IPS DF 4.7 (cell line): ENCODE measurements around the gene RAB40B.

Experiments used
- DNase-seq: peaks from one replicate; pipeline ENCODE4 v3.0.0-alpha.2; 2013; ENCODE audit warnings: low spot score; ENCODE audit errors: extremely low read depth

Gene RAB40B

DNA sequence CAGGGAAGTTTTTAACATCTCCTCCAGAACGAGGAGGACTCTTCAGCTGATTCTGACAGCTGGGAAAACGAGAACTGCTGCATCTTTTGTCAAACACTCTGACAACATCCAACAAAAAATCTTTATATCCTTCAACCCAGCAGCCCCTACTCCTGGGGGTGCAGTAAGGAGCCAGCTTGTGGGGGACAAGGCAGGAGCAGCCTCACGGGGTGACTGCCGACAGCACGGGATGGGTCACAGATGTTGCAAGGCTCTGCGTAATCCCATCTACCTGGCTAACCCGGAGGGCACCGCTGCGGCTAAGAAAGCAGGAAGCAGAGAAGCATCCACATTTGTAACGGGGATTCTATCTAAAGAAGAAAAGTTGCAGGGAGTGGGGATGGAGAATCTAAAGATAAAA lies 78.9 kb downstream of the RAB40B start:
- no peak for DNase-seq

DNA sequence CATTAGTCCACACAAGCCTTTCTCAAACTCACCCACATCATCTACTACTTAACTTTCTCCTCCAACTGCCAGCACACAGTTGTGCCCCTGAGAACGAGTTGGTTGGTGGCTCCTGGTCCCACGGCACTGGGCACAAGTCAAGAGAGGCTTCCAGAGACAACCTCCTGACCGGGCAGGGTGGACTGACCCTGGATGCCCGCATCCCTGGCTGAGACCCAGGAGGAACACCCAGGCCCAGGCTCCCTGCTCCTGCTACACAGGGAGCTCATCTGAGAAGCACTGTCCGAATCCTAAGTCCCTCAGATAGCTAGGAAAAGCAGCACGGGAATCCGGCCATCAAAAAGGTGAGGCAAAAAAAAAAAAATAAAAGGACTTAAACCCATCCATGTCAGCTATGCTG lies 79.3 kb downstream of the RAB40B start:
- DNase-seq = no peak

DNA sequence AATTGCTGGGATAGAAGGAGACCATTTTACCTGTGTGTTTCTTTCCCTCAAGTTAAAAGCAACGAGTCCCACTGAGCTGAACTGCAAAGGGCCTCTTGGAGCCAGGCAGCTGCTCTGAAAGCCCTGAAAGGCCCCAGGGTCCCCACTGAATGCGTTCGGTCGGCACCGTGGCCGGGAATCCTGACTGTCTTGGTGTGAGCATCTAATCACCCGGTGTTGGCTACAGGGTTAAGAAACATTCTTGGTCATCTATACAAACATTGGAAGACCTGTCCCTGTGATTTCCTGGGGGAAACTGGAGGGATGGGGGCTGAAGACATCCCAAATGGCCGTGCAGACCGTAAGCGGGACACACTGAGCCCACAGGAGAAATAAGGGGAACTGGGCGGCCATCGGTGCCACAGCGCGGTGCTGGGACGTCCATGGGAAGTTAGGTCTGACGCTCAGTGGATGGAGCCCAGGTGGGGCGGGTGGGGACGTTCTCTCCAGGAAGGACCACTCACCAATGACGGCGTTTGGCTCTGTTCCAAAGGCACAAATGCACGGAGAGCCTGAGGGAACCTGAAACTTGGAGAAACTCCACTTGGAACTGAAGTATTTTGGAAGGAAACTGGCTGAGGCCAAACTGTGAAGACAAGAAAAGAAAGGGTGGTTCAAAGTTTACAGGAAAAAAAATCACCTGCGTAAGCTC lies 82.3 kb downstream of the RAB40B start:
- DNase-seq = no peak

DNA sequence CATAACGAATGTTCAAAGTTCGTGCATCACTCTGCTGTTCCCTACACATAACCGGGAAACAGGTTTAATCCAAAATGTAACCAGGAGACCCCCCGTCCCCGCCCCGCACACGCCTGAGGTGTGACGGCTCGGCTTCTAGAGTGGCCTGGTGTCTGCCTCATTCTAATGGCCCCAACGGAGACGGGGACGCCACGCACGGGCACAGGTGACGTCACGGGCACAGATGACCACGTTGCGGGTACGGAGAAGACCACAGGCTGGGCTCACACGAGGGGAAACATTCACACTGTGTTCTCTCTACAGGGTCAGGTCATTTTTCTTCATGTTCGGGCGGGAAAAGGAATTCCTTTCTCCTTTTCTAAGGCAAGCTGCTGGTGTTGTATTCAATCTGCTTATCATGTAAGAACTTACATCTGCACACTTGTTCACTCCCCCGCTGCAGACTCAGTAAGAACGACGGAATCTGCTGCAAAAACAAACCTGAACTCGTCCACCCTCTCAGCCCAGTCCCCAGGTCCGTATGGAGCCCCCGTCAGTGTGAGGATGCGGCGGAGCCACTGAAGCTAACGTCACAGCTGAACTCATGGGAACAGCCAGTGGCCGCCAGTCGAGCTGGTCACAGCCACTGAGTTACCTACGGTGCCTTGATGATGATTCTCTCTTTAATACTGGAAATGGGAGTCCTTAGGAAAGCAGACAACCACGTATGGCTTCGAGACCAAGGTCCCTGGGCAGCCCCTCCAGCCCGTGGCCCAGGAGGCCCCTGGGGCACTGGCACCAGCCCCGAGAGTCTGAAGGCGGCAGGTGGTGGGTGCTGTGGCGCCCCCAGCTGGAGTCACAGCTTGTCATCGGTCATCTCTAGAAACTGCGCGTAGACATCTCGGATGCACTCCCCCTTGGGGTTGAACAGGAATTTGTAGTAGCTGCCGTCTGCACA lies 83.1 kb downstream of the RAB40B start:
- no peak for DNase-seq

DNA sequence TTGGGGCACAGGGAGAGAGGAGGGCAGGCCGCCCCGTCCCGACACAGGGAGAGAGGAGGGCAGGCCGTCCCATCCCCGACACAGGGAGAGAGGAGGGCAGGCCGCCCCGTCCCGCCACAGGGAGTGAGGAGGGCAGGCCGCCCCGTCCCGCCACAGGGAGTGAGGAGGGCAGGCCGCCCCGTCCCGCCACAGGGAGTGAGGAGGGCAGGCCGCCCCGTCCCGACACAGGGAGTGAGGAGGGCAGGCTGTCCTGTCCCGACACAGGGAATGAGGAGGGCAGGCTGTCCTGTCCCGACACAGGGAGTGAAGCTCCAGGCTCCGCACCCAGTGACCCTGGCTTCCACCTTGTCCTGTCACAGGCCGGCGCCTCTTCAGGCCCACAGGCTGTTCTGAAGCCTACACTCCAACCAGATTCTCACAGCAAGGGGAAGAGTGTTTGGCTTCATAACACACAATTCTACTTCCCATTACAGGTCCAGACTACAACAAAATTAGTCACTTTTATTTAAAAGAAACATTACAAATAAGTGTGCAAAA lies 84.3 kb downstream of the RAB40B start:
- DNase-seq = no peak

DNA sequence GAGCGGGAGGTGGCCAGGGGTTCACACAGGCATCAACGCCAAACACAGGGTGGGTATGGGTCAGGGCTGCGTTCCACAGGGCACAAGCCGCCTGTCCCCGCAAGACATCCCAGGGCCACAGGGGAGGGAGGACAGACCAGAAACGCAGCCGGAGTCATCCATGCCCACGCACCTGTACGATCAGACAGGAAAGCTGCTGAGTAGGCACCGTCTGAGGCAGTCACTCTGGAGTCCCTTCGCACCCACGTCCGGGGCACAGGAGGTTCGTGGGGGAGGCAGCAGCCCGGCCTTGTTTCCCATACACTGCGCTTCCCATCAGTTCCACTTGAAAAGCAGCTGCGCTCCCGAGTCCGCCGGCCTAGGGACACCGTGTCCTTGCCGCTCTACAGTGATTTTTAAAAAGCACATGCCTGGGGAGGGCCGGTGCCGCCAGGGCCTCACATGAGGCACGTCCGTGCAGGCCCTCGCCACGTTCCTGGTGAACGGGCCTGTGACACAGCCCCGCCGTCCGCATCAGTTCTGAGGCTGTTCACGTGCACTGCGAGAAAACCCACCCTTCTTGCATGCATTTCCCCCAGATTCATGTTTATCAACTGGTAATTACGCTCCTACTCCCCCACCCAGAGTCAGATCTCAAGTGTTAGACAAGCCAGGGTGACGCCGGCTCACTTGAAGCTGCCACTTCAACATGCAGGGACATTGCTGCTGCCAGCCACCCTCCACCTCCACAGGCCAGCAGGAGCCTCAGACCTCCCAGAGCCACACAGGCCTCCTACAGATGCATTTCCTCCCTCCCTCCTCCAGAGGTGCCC lies 85.0 kb downstream of the RAB40B start:
- no peak for DNase-seq

DNA sequence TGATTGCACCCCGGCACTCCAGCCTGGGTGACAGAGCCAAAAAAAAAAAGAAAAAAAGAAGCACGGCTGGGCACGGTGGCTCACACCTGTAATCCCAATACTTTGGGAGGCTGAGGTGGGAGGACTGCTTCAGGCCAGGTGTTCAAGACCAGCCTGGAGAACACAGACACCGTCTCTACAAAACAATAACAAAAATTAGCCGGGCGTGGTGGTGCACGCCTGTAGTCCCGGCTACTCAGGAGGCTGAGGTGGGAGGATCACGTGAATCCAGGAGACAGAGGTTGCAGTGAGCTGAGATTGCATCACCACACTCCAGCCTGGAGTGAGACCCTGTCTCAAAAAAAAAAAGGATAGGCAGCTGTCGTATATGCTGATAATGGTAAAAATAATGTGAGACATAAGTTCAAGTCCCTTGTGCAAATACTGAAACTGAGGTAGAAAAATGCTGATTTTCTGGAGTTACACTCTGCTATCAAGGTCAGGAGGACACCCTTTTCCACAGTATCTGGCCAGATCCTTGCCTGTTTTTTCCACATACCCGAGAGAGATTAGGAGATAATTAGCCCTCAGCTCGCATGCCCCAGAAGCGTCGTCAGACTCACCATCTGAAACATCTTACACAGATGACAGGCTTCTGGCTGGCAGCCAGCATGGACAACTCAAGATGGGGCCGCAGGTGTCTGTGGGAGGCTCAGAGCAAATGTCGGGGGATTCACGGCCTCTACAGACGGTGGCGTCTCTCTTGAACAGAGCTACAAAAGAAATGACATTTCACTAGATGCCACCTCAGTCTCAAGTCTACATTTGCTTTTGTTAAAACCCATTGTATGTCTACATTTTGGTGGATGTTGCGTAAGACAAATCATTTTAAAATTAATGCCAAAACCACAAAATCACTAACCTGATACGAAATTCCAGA lies 87.1 kb downstream of the RAB40B start:
- no peak for DNase-seq

DNA sequence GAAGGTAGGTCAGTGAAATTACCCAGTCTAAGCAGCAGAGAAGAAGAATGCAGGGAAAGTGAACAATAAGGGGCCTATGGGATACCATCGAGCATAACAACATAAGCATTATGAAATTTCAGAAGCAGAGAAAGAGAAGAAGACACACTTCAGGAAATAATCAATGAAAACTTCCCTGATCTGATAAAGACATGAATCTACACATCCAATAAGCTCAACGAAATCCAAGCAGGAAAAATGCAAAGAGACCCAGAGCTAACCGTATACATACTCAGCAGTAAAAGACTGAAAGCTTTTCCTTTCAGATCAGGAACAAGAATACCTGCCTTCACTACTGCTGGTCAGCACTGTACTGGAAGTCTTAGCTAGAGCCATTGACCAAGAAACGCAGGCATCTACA lies 88.8 kb downstream of the RAB40B start:
- no peak for DNase-seq

DNA sequence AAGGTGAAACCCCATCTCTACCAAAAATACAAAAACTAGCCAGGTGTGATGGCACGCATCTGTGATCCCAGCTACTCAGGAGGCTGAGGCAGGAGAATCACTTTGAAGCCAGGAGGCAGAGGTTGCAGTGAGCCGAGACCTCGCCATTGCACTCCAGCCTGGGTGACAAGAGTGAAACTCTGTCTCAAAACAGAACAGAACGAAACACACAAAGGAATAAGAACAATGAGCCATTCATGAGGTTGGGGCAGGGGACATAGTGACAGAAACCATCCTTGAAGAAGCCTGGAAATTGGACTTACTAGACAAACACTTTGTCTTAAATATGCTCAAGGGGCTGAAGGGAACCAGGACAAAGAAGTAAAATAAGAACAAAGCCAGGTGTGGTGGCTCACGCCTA lies 89.7 kb downstream of the RAB40B start:
- no peak for DNase-seq

DNA sequence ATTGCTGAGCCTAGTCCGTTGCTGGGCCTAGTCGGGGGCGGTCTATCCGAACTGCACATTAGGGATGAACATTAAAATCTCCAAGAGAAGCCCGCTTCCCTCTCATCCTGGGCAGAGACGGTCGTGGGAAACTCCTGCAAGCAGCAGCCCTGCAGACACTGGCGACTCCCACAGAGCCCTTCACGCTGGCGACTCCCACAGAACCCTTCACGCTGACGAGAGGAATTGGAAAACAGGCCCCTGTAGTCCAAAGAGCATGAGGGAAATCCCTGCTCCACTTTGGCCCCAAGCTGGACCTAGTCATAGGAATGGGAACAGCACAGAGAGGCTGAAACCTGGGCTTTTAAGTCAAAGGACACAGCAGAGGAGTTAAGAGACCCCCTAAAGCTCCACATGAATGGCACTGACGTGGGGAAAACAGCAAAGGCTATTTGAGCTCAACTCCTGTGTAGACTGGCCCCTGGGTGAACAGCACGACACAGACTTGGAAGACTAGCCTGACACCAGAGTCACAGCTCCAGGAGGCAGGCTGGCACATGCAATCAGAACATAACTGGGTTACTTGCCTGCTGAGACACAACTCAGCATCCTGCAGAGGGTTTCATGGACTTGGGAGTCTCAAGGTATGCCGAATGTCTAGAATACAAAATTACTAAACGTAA lies 92.4 kb downstream of the RAB40B start:
- no peak for DNase-seq
